ENCODE measurements around the gene RPS8.

- TF ChIP-seq CTCF (IDR thresholded peaks at IDR 0.05): no peak
- no peak for TF ChIP-seq POLR2A (IDR thresholded peaks at IDR 0.05)
Measured at GRCh38 chr1:44827197-44828002, 52.1 kb downstream of the RPS8 start.
